Renal pelvis (tissue), 4 donors: ENCODE data around the gene INAFM1. TPM values are rescaled to one million over a fixed set of nuclear protein-coding genes. Genes with fewer than 3 reads are reported as not detected.
"Not testable (repeated sequence)": the region's sequence is repeated elsewhere in the genome, so short reads cannot be mapped to it uniquely, and the experiment has no call there.

Source experiments
- DNase-seq: peaks from one replicate; pipeline ENCODE4 v3.0.0-alpha.2; 2013
- polyA plus RNA-seq, 3 donors: library from polyadenylated mRNA; unstranded; fragments of 120-200 nt; gene quantifications; one replicate each; pipeline ENCODE4 v1.2.1, GENCODE V29; 2013; ENCODE audit not compliant: insufficient read length in 3 of 3

INAFM1 gene
- polyA plus RNA-seq, 3 donors = 8.4 to 12.4 (median 11.1) TPM

GRCh38 chr19:47261946-47262793, 12.5 kb upstream of the INAFM1 start:
- not testable (repeated sequence) for DNase-seq

DNA sequence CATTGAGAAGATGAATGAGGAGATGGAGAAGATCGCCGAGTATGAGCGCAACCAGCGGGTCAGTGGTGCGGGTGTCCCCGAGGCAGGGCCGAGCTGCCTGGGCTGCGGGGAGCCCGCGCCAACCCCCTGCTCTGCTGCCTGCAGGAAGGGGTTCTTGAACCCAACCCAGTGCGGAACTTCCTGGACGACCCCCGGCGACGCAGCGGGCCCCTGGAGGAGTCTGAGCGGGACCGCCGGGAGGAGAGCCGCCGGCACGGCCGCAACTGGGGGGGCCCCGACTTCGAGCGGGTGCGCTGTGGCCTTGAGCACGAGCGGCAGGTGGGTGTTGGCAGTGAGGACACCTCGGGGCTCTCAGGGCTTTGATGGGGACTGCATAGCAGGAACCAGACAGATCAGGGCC, 10.1 kb upstream of the INAFM1 start:
- no peak for DNase-seq

DNA sequence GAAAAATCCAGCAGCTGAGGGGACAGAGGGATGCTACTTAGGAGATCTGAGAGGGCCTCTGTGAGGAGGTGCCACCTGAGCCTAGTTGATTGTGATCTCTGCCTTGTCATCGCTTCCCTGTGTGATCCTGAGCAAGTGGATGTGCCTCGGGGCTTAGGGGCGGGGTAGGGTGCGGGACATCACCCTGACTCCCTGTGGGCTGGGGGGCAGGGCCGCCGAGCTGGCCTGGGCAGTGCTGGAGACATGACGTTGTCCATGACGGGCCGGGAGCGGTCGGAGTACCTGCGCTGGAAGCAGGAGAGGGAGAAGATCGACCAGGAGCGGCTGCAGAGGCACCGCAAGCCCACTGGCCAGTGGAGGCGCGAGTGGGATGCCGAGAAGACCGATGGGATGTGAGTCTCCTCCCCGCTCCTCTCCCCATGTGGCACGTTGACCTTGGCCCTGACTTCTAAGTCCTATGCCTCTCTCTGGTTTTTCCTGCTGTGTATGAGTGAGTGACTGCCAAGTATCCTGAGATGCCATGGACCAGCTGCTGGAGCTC, 8.2 kb upstream of the INAFM1 start:
- DNase-seq = no peak

GRCh38 chr19:47267350-47267759, 7.3 kb upstream of the INAFM1 start:
- no peak for DNase-seq

DNA sequence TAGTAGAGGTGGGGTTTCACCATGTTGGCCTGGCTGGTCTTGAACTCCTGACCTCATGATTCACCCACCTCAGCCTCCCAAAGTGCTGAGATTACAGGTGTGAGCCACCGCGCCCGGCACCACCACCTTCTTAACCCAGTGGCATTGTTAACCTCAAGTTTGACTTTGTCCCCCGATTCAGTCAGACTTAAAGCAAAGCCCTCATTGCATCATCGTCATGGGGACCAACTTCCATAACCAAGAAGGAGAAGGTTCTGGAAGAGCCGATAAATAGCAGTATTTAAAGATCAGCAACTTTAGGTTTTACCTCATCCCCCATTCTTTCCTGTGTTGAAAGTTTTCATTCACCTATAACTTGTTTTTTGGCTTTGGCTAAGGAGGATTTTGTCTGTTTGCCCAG, 6.7 kb upstream of the INAFM1 start:
- DNase-seq = no peak

DNA sequence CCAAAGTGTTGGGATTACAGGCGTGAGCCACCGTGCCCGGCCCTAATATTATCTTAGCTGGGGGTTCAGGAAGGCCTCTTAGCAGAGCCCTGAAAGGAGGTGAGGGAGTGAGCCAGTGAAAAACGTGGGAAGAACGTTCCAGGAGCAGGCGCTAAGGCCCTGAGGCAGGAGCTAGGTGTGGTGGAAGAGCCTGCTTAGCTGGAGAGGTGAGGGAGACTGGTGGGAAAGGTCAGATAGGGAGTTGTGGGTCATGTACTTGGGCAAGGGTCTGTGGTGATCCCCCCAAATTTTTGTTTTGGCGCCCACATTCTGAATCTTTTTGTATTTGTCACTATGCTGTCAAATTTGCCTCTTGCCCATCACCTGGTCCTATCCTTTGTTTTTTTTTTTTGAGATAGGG, 5.1 kb upstream of the INAFM1 start:
- no peak for DNase-seq

DNA sequence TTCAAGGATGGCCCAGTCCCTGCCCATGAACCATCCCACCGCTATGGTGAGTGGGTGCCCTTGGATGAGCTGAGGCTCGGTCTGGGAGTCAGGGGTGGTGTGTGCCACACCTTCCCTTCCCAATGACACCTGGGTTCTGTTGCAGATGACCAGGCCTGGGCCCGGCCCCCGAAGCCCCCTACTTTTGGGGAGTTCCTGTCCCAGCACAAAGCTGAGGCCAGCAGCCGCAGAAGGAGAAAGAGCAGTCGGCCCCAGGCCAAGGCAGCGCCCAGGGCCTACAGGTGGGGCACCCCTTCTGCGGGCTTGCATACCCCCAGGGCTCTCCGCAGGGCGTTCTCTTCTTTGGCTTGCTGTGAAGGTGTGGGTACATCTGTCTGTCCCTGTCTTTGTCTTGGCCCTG, 4.3 kb upstream of the INAFM1 start:
- DNase-seq = no peak

- no peak for DNase-seq
Measured at GRCh38 chr19:47271949-47272348, 2.7 kb upstream of the INAFM1 start.

GRCh38 chr19:47272448-47273312, 2.0 kb upstream of the INAFM1 start:
- DNase-seq = no peak

DNA sequence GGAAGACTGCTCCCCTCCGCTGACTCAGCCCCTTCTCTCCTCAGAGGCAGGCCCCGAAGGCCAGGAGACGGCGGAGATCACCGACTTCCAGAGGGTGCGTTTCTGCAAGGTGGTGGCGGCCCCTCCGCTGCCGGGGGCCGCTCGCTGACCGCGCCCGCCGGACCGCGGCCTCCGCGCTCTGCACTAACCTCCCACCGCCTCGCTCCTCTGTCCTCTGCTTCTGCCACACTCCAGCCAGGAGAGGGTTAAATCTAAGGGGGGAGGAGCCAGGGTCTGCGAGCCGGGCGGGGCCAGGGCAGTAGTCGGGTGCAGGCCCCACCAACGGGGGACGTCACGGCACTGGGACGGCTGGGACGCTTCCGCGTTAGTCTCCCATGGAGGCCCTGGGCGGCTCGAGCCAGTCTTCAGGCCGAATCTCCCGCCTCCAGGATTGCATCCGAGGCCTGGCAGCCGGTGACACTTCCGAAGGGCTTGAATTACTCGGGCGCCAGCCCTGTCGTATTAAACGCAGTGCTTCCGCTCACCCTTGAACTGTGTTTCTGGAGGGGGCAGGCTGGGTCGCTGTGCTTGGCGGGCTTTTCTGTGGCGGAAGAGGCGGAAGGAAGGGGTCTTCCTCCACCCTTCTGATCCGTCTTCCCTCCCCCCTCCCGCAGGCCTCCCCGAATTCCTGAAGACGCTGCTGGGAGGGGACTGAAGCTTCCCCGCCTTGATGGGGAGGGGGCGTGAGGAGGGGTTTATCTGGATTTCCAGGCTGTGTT, 1.2 kb upstream of the INAFM1 start:
- DNase-seq = peak; percentile 92

- no peak for DNase-seq
Measured at GRCh38 chr19:47274891-47275761, 441 bp downstream of the INAFM1 start.

DNA sequence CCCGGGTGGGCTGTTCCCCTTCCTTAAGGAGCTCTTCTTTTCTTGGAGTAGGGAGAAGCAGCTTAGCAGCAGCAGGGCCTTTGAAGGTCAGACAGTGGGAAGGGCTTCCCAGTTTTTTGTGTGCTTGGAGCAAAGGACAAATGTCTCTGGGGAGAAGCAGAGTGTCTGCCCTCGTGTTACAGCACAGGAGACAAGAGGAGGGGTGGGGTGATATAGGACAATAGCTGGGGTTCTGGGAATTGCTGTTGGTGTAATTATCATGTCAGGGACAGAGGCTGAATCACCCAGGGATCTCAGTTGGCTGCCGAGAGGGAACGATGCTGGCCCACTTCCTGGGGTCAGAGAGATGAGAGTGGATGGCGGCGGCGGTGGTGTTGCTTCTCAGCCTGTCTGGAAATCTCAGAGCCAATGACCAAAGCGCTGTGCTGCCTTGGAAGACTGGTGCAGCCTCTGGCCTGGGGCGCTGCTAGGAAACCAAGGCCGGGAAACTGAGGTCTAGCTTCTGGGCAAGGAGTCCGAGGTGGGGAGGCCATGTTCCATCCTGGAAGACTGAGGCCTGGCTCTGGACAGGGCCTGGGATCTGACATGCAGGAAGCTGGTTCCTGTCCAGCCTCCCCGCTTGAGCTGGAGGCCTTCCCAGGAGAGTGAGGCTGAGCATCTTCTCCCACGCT, 1.2 kb downstream of the INAFM1 start:
- DNase-seq = no peak

DNA sequence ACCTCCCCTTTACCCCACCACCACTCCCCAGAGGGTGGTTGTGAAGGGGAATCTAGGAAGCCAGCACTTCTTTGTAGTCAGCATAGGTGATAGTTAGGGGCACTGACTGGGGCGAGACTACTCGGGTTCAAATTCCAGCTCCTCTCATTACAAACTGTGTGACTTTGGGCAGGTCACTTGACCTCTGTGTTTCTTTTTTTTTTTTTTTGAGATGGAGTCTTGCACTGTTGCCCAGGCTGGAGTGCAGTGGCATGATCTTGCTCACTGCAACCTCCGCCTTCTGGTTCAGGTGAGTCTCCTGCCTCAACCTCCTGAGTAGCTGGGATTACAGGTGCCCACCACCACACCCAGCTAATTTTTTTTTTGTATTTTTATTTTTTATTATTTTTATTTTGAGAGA, 1.8 kb downstream of the INAFM1 start:
- not testable (repeated sequence) for DNase-seq

GRCh38 chr19:47280183-47280797, 5.6 kb downstream of the INAFM1 start:
- no peak for DNase-seq

GRCh38 chr19:47283405-47284059, 8.8 kb downstream of the INAFM1 start:
- no peak for DNase-seq

DNA sequence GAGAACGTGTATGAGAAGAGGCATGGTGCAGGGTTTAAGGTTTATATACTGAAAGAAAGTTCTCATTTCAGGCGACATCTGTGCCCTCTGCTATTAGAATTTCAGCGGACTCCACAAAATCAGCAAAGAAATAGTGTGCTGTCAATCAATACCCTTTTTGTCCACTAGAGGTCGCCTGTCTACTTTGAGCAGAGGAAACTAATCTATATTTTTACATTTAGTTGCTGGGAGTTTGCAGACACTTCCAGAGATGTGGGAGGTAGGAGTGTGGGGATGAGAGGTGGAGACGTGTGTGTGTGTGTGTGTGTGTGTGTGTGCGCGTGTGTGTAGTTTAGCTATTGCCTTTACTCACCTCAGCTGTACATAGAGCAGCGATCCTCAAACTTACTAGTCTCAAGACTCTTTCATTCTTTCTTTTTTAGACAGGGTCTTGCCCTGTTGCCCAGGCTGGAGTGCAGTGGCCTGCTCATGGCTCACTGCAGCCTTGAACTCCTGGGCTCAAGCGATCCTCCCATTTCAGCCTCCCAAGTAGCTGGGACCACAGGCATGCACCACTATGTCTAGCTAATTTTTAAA, 9.7 kb downstream of the INAFM1 start:
- DNase-seq = peak; percentile 55

- peak; percentile 70 for DNase-seq
Measured at GRCh38 chr19:47296036-47296435, 21.4 kb downstream of the INAFM1 start.

- not testable (repeated sequence) for DNase-seq
Measured at GRCh38 chr19:47300867-47301266, 26.2 kb downstream of the INAFM1 start.

GRCh38 chr19:47302249-47302648, 27.6 kb downstream of the INAFM1 start:
- DNase-seq = no peak
